Stomach (tissue), 9 donors: Measurements from ENCODE around the gene OTULINL. TPM values are rescaled to one million over a fixed set of nuclear protein-coding genes. Genes with fewer than 3 reads are reported as not detected.

Experiments used
- DNase-seq, 2 donors: peaks; one replicate each; pipeline versions ENCODE4 v3.0.0 to v3.0.0-alpha.2; 2013 to 2019
- H3K27ac ChIP-seq, 5 donors: fragments of 200-600 bp in 4 of 5; sonication (generic) in 4 of 5; one replicate each; pipeline ENCODE4 v1.5.1; 2013 to 2019; ENCODE audit warnings: mild to moderate bottlenecking in 1 of 5, moderate library complexity in 1 of 5
- H3K27me3 ChIP-seq, 3 donors: fragments of 200-600 bp; sonication (generic); one replicate each; pipeline ENCODE4 v1.5.1; 2017 to 2019; ENCODE audit warnings: mixed run types in 1 of 3
- H3K36me3 ChIP-seq, 4 donors: fragments of 200-600 bp; sonication (generic); 1 replicate in 3 of 4; 2 replicates in 1 of 4; pipeline ENCODE4 v1.5.1; 2016 to 2019
- H3K4me1 ChIP-seq, 4 donors: fragments of 200-600 bp; sonication (generic); one replicate each; pipeline ENCODE4 v1.5.1; 2016 to 2019
- H3K4me3 ChIP-seq, 4 donors: fragments of 200-600 bp; sonication (generic) in 3 of 4; one replicate each; pipeline ENCODE4 v1.5.1; 2016 to 2019; ENCODE audit warnings: mild to moderate bottlenecking in 1 of 4
- H3K9me3 ChIP-seq, 4 donors: fragments of 200-600 bp; sonication (generic); one replicate each; pipeline ENCODE4 v1.5.1; 2016 to 2019
- EP300 ChIP-seq: sonication (generic); formaldehyde crosslinking; IDR thresholded peaks from one replicate; pipeline ENCODE4 v1.6.1; 2017; ENCODE audit warnings: antibody characterized with exemption
- POLR2A ChIP-seq, 4 donors: fragments of 450-650 bp; IDR thresholded peaks; one replicate each; pipeline ENCODE4 v1.6.1; 2016; ENCODE audit warnings: antibody characterized with exemption in 4 of 4, control low read depth in 2 of 4, mild to moderate bottlenecking in 1 of 4, moderate library complexity in 1 of 4
- POLR2AphosphoS5 ChIP-seq, 3 donors: sonication (generic); formaldehyde crosslinking; IDR thresholded peaks; one replicate each; pipeline ENCODE4 v1.6.1; 2016; ENCODE audit warnings: antibody characterized with exemption in 3 of 3
- WGBS, 5 donors: extraction: QIAGEN DNeasy Blood & Tissue Kit in 3 of 5; methylation state at CpG; one replicate each; pipeline versions ENCODE4 v1.1.5 to v1.1.7; 2013 to 2018; 5-methylcytosine and 5-hydroxymethylcytosine counted together
- intact Hi-C: fragments of 100-400 bp; cut with DNase I; formaldehyde crosslinking; loops from one replicate; pipeline ENCODE4 v1.15.1; 2023; ENCODE audit warnings: low total_unique reads
- polyA plus RNA-seq, 3 donors: library from polyadenylated mRNA; stranded (reverse); fragments of 200-250 nt; gene quantifications; one replicate each; pipeline ENCODE4 v1.2.3, GENCODE V29; 2013
- total RNA-seq, 5 donors: library from RNA; depleted of rRNA; stranded (reverse); fragments of >200 nt; gene quantifications; one replicate each; pipeline versions ENCODE4 v1.1.0 to v1.2.3, GENCODE V29; 2014 to 2016
- TF ChIP-seq, protein P1 (sequence below), 7 experiments: fragments of 450-650 bp in 4 of 7; fragments of 200-600 bp in 3 of 7; sonication (generic) in 3 of 7; IDR thresholded peaks; one replicate each; pipeline ENCODE4 v1.5.1; 2016 to 2019; ENCODE audit warnings: antibody characterized with exemption in 7 of 7, control low read depth in 2 of 7, mild to moderate bottlenecking in 1 of 7
- donor health status: healthy with polysubstance abuse.
- donor health status: Bipolar disorder and iron deficiency.
- donor health status: healthy.

Gene OTULINL
- total and polyA plus RNA-seq, 8 donors, result 0.93 to 31.0 (median 15.1) TPM

DNA sequence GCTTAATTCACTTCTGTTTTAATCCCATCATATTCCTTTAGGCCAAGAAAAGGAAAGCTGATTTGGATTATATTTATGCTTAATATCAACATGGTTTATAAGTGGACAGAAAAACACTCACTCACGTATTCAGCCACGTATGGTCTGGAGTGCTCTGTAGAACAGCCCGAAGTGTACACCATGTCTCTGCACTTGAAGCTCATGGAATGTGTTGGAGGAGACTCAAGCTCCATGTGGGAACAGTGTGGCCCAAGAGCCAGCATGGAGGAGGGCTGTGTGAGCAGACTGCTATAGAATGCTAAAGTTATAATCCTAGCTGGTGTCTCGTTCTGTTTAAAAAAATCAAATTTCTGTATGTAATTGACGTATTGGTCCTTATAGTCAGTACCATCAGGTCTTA, 32.9 kb downstream of the OTULINL start:
- H3K36me3 ChIP-seq, result peaks cover 0 to 26% (median 14%) of the 10 kb centered on the region in 4 donors
- no peak overlapping the region for H3K27ac ChIP-seq
- WGBS, 5 donors, result 90 to 95% (median 94%) methylated on average over 5 of the region's 5 CpGs
- intact Hi-C loops, result no loop called here
- TF ChIP-seq, protein P1, sequence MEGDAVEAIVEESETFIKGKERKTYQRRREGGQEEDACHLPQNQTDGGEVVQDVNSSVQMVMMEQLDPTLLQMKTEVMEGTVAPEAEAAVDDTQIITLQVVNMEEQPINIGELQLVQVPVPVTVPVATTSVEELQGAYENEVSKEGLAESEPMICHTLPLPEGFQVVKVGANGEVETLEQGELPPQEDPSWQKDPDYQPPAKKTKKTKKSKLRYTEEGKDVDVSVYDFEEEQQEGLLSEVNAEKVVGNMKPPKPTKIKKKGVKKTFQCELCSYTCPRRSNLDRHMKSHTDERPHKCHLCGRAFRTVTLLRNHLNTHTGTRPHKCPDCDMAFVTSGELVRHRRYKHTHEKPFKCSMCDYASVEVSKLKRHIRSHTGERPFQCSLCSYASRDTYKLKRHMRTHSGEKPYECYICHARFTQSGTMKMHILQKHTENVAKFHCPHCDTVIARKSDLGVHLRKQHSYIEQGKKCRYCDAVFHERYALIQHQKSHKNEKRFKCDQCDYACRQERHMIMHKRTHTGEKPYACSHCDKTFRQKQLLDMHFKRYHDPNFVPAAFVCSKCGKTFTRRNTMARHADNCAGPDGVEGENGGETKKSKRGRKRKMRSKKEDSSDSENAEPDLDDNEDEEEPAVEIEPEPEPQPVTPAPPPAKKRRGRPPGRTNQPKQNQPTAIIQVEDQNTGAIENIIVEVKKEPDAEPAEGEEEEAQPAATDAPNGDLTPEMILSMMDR (IDR thresholded peaks at IDR 0.05), result no peak
- TF ChIP-seq POLR2A (IDR thresholded peaks at IDR 0.05) (no peak), POLR2AphosphoS5 (IDR thresholded peaks at IDR 0.05) (no peak), EP300 (no peak)
- H3K4me3 ChIP-seq, result no peak overlapping the region
- H3K27me3 ChIP-seq, result no peaks in the 10 kb centered on the region
- no peaks in the 10 kb centered on the region for H3K9me3 ChIP-seq
- DNase-seq, result no peak
- H3K4me1 ChIP-seq, result no peaks in the 10 kb centered on the region

DNA sequence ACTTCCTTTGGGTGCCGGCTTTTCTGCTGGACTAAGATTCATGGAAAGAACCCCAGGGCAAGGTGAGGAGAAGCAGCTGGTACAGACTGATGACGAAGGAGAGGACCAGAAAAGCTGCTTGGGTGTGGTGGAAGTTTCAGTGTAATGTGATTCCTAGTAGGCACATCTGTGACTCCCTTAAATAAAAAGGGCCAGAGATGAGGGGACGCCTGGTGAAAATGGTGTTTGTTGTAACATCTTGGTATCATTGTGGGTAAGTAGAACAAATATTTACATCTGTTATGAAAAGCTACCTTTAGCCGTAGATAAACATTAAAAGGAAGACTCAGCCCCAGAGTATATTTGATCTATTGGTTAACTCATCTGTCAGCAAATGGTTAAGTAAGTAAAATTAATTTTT, 33.8 kb downstream of the OTULINL start:
- H3K27me3 ChIP-seq, result no peaks in the 10 kb centered on the region
- intact Hi-C loops, result no loop called here
- 42 to 68% (median 56%) methylated on average over 4 of the region's 4 CpGs for WGBS, 5 donors
- H3K27ac ChIP-seq, result no peak overlapping the region
- no peak overlapping the region for H3K4me3 ChIP-seq
- H3K36me3 ChIP-seq, result peaks cover 0 to 20% (median 7%) of the 10 kb centered on the region in 4 donors
- TF ChIP-seq EP300 (no peak), POLR2A (IDR thresholded peaks at IDR 0.05) (no peak), POLR2AphosphoS5 (IDR thresholded peaks at IDR 0.05) (no peak)
- TF ChIP-seq, protein P1 (IDR thresholded peaks at IDR 0.05), result no peak
- H3K9me3 ChIP-seq, result no peaks in the 10 kb centered on the region
- no peaks in the 10 kb centered on the region for H3K4me1 ChIP-seq
- DNase-seq, result no peak

- 88 to 94% (median 92%) methylated on average over 4 of the region's 4 CpGs for WGBS, 5 donors
- no peak for DNase-seq
- Histone ChIP-seq H3K36me3 (peaks cover 0 to 18% (median 2%) of the 10 kb centered on the region in 4 donors), H3K4me1 (no peaks in the 10 kb centered on the region), H3K27me3 (no peaks in the 10 kb centered on the region), H3K9me3 (peaks cover 0 to 7% (median 2%) of the 10 kb centered on the region in 4 donors), H3K27ac (no peak overlapping the region), H3K4me3 (no peak overlapping the region)
- no peak for TF ChIP-seq POLR2AphosphoS5 (IDR thresholded peaks at IDR 0.05)
- TF ChIP-seq, protein P1 (IDR thresholded peaks at IDR 0.05), result no peak
- intact Hi-C loops, result no loop called here
Measured at GRCh38 chr5:14617441-14617840, 35.8 kb downstream of the OTULINL start.

- TF ChIP-seq EP300, result no peak
- no peak for TF ChIP-seq POLR2A (IDR thresholded peaks at IDR 0.05)
- TF ChIP-seq POLR2AphosphoS5 (IDR thresholded peaks at IDR 0.05), result no peak
- TF ChIP-seq, protein P1 (IDR thresholded peaks at IDR 0.05), result no peak
- DNase-seq, result no peak
- H3K9me3 ChIP-seq, result no peaks in the 10 kb centered on the region
- no peaks in the 10 kb centered on the region for H3K4me1 ChIP-seq
- no peak overlapping the region for H3K27ac ChIP-seq
- H3K36me3 ChIP-seq, result no peaks in the 10 kb centered on the region
- no peak overlapping the region for H3K4me3 ChIP-seq
- intact Hi-C loops, result no loop called here
- no peaks in the 10 kb centered on the region for H3K27me3 ChIP-seq
Measured at GRCh38 chr5:14627270-14627669, 45.7 kb downstream of the OTULINL start.
